Inflammatory macrophage treated with lipopolysaccharide for 1 hour (primary cell): ENCODE data around the gene MTMR6.

Experiments used
- DNase-seq, 2 donors: peaks; one replicate each; pipeline ENCODE4 v3.0.0-alpha.2; 2020 to 2022

The MTMR6 gene

DNA sequence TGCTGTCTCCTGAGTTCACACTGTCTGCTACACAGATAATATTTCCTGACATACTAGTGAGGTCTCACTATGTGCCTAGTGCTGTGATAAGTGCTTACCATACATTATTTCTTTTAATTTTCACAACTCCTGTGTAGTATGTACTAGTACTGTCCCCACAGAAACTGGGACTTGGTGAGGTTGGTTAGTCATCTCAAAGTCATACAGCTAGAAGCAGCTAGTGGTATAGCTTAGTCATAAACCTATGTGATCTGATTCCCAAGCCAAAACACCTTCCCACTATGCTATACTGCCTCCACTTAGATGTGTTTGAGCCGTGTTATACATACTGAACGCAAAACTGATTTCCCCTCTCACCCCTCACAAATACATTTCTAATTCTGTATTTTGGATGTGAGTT, 10.5 kb downstream of the MTMR6 start:
- no peak for DNase-seq

- no peak for DNase-seq
Observed at GRCh38 chr13:25268561-25268960, 18.7 kb downstream of the MTMR6 start.

GRCh38 chr13:25267715-25268114, 19.6 kb downstream of the MTMR6 start:
- DNase-seq = peak; percentile 21 to 37

GRCh38 chr13:25266706-25267105, 20.6 kb downstream of the MTMR6 start:
- no peak for DNase-seq

DNA sequence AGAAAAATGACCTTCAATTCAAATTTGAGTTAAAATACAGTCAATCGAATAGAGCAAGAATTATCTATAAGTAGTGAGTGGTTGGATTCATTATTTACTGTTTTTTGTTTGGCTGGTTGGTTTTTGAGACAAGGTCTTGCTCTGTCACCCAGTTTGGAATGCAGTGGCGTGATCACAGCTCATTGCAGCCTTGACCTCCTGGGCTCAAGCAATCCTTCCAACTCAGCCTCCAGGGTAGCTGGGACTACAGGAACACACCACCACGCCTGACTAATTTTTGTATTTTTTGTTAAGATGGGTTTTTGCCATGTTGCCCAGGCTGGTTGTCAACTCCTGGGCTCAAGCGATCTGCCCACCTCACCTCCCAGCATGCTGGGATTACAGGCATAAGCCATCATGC, 25.0 kb downstream of the MTMR6 start:
- DNase-seq = no peak

DNA sequence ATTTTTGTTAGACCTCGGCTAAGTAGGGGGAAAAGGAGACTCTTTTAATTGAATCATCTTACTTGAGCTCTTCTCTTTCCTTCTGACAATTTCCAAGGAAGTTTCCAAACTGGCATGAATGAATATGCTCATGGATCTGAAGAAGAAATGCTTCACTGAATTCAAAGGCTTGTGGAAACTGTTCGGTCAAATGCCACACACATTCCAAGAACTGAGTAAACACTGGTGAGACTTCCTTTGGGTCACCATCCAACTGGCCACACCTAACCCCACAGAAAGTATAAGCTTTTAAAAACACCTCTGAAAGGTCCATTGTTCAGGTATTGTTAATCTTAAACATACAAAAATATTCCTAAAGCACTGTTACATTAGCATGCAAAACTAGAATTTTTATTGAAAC, 33.6 kb downstream of the MTMR6 start:
- no peak for DNase-seq

DNA sequence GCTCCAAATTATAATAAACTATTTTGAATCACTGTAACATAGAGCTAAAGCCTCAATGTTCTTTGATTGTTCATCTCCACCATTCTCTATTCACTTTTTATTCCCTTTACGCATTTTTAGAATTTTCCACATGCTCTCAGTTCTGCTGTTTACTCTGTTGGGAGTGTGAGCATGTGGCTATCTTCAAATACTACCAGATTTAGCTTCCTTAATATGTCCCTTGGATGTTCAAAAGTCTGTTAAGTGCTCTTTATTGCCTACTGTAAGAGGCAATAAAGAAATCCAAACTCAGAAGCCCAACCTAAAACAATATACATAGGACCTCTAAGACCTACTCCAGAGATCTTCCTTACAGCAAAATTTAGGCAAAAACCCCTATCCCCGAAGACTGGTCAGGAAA, 34.5 kb downstream of the MTMR6 start:
- DNase-seq = no peak

- peak; percentile 42 to 44 for DNase-seq
Observed at GRCh38 chr13:25252225-25252624, 35.1 kb downstream of the MTMR6 start.

- DNase-seq = peak; percentile 48 to 57
Observed at GRCh38 chr13:25249001-25249543, 38.2 kb downstream of the MTMR6 start.

DNA sequence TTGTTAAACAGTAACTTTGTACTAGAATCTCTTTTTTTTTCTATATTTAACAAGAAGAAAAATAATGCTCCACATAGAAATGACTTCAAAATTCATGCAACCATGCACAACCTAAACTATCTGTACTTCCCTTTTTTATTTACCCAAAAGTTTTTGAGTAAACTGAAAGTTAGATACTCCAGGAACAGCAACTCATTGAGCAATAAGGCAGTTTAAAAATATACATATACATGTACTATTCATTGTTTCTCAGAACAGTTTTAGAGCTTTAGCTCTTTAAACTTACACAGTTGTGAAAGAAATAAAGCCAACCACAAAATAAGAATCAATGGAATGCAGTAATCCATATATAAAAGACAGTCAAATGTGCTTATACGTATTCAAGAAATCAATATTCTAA, 39.2 kb downstream of the MTMR6 start:
- DNase-seq = peak; percentile 41 to 71

- peak in 1 of 2 donors; percentile 35 for DNase-seq
Observed at GRCh38 chr13:25247360-25247759, 39.9 kb downstream of the MTMR6 start.

- DNase-seq = no peak
Observed at GRCh38 chr13:25244123-25244522, 43.2 kb downstream of the MTMR6 start.

GRCh38 chr13:25242956-25243355, 44.3 kb downstream of the MTMR6 start:
- no peak for DNase-seq

DNA sequence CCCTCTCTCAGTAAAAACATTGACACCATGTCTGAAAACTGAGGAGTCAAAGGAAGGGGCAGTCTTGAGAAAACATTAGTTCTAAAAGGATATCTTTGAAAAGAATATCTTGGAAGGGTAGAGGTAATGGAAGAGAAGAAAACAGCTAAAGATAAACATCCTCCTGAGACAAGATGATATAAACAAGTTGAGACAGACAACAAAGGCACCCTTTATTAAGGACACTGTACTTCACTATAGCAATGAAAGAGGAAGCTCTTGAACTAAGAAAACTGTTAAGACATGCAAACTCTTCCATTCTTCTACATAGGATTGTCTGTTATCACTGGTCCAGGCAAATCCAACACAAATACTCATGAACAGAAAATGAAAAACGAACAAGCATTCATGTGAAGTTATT, 46.3 kb downstream of the MTMR6 start:
- no peak for DNase-seq

- no peak for DNase-seq
Observed at GRCh38 chr13:25237083-25237482, 50.2 kb downstream of the MTMR6 start.

GRCh38 chr13:25233861-25234260, 53.4 kb downstream of the MTMR6 start:
- DNase-seq = no peak

- DNase-seq = peak; percentile 40 to 74
Observed at GRCh38 chr13:25232937-25233515, 54.3 kb downstream of the MTMR6 start.

DNA sequence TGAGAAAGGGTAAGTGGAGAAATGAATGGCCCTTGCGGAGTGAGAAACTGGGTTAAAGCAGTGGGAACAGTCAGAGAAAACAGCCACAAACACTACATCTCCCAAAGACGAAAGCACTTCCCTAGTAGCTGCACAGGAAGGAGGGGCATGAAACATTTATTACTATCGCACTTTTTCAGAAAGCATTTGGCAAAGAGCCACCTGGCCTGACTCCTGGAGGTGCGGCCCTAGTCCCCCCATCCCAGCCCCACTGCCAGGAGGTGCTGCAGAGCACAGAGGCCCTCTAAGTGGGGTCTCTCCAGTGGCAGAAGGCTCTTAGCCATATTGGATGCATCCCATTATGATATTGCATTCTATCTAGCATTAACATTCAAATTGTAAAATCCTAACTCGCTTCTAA, 55.8 kb downstream of the MTMR6 start:
- DNase-seq = no peak

- DNase-seq = no peak
Observed at GRCh38 chr13:25227690-25228089, 59.6 kb downstream of the MTMR6 start.

- DNase-seq = no peak
Observed at GRCh38 chr13:25225970-25226369, 61.3 kb downstream of the MTMR6 start.

DNA sequence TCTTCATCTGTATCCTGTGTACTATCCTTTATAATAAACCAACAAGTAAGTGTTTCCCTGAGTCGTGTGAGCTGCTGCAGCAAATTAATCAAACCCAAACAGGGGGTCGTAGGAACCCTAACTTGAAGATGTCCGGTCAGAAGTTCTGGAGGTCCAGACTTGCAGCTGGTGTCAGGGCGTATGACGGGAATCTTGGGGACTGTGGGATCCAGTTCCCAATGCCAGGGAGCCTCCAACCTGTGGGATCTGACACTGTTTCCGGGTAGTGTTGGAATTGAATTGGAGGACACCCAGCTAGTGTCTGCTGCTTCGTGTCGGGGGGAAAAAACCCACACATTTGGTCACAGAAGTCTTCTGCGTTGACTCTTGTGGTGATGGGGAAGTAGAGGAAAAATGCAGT, 63.1 kb downstream of the MTMR6 start:
- no peak for DNase-seq

DNA sequence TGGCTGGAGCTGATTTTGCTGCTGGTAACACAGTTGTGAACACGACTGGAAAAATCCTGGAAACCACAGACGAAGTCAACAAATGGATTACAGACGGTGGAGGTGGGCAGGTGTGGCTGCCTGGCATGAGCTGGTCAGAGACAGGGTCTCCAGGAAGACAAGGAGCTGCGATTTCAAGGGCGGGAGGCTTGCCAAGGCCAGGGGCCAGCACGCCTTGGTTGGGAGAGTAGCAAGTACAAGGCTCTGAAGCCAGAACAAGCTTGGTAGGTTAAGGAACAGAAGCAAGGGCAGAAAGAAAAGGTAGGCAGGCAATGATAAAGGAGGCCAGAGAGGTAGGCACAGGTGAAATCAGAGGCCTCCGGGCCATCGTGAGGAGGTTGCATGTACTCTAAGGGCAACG, 64.5 kb downstream of the MTMR6 start:
- no peak for DNase-seq

DNA sequence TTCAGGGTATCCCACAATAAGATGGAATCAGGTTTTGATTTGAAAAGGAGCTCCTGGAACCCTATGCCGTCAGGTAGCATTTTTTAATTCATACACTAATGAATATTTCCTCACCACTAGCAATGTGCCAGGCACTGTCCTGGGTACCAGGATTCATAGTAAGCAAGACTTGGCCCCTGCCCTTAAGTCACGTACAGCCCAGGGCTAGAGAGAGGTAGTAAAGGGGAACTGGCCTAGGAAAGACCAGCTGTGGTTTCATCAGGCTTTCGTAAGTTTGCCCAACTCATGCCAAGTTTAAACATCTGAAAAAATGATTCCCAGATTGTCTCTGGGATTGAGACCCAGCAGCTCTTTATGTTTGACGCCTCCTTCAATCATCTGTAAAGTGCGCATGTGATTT, 69.3 kb downstream of the MTMR6 start:
- DNase-seq = peak; percentile 29 to 55

DNA sequence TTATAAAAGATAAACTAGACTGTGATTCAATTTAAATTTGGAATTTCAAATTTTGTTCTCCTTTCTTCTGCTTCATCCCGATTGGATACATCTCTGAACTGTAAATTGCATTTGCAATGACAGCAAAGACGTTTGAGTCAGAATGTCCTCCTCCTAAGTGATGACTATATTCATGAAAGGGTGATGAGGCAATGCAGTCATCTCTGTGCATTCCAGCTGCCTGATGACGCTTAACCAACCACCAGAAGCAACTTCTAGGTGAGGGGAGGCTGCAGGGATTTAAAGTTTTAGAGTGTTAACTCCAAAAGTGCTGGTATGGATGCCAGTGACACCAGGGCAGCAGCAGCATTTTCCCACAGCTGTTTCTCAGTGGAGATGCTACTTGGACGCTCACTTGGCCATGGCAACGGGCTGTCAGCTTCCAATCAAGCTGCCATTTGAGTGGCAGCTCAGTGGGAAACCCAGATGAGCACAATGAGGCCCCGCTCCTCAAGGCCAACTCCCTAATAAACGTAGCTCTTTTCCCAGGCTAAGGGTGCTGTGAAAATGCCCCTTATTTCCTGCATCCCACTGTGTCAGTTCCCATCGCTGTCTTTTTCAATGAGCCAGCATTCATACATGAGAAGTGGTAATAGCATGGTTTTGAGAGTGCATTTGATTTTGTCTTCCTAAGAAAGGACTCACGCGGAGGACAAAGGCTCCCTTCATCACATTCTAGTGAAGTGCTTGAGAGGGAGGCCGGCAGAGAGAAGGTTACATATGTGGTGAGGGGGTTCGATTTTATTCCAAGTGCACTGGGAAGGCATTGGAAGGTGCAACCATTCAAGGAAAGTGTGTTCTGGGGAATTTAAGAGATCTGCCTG, 70.0 kb downstream of the MTMR6 start:
- DNase-seq = peak; percentile 14 to 21

GRCh38 chr13:25215253-25215575, 72.1 kb downstream of the MTMR6 start:
- no peak for DNase-seq
